ENCODE measurements around the gene CACNA2D2.
A peak's percentile ranks its signal among the peaks of the same experiment; 100 is the strongest.

CACNA2D2 gene

DNA sequence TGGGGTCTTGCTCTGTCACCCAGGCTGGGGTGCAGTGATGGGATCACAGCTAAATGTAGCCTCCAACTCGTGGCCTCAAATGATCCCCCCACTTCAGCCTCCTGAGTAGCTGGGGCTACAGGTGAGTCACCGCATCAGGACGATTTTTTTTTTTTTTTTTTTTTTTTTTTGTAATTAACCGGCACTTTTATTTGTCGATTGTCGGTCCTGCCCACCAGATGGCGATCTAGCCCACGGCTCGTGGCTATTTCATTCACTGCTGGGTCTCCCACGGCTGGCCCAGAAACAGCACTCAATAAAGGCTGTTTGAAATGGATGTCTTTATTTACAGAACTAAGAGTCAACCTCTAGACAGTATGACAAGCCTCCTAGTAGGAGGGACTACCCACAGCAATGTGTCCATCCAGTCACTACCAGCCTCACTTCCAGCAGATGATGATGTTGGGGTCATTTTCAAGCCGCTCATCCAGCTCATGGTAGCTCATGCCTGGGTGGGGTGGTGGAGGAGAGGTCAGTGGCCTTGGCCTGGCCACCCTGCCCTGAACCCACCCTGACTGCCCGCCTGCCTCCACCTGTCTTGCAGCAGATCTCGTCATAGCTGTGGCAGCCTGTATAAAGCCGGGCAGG is 156.1 kb downstream of the CACNA2D2 start:
- DNase-seq (ENCODE audit: low read depth, low spot score) = peak; percentile 57

GRCh38 chr3:50345586-50346234 is 157.7 kb downstream of the CACNA2D2 start, which contains the start of gene ZMYND10:
Gene ZMYND10, minus strand, starts transcription at chr3:50345732. Its CDS starts 153 bp downstream, at chr3:50345579.
- peak; percentile 43 for DNase-seq (ENCODE audit: low read depth, low spot score)

DNA sequence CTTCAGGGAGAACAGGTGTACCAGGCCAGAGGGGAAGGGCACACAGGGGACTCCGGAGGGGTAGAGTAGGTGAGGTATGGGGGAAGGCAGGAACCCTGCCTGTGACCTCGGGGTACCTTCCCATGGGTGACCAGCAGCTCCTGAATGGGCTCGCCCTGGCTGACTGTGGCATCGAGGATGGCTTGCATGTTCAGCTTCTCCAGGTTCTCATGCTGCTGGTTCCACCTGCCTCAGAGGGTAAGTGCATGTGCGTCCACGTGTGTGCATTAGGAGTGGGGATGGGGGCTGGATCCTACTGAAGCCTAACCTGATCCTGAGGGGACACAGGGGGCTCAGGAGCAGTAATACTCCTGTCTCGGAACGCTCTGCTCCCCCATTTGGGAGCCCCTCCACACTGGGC is 158.4 kb downstream of the CACNA2D2 start:
- DNase-seq (ENCODE audit: low read depth, low spot score) = no peak

- DNase-seq (ENCODE audit: low read depth, low spot score) = no peak
Measured at GRCh38 chr3:50342813-50343633, 160.4 kb downstream of the CACNA2D2 start.

DNA sequence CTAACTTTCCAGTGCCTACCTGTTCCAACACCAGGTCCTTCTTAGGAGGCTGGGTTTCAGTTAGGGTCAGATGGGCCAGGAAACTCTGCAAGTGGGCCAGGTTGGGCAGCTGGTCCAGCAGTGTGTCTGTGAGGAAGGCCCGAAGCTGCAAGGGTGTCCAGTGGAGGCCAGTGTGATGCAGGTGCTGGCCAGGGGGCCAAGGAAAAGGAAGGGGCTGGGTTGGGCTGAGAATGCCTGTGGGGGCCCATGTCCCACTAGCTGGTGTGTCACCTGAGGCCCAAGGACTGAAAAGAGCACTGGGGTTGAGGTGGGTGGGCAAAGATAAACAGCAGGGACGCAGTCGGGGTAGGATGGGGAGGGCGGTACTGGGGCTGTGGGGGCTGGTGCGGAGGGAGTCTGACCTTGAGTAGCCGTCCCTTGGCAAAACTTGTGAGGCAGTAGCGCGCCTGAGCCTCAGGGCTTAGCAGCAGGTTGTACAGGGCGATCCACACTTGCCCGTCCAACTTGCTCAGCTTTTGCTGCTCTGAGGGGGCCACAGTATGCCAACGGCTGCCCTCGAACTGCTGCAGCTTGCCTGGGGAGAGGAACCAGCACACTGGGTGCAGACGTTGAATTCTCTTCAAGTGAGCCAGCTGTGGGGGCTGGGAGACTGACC is 161.3 kb downstream of the CACNA2D2 start:
- no peak for DNase-seq (ENCODE audit: low read depth, low spot score)

GRCh38 chr3:50341537-50341936 is 161.9 kb downstream of the CACNA2D2 start:
- DNase-seq (ENCODE audit: low read depth, low spot score) = no peak

- DNase-seq (ENCODE audit: low read depth, low spot score) = no peak
Measured at GRCh38 chr3:50340448-50341329, 162.7 kb downstream of the CACNA2D2 start, which contains the start of gene RASSF1. Gene RASSF1, minus strand, starts transcription at chr3:50340836. Its CDS starts 31 bp downstream, at chr3:50340805.

- no peak for DNase-seq (ENCODE audit: low read depth, low spot score)
Measured at GRCh38 chr3:50340147-50340447, 163.3 kb downstream of the CACNA2D2 start.

- no peak for DNase-seq (ENCODE audit: low read depth, low spot score)
Measured at GRCh38 chr3:50339485-50340146, 163.8 kb downstream of the CACNA2D2 start.

DNA sequence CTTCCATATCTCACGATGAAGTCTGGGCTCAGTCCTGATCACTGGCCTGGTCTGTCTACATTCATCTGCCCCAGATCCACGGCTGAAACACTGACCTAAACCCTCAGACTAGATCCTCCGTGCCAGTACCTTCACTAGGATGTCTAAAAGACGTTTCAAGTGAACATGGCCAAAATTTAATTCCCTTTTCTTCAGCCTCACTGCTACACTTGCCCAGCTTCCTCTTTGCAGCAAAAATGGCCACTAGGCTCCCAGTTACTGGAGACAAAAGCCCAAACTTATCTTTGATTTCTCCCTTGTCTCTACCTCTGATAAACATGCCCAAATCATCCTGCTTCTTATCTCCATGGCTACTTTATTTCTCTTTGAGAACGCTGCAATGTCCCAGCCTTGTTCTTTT is 164.5 kb downstream of the CACNA2D2 start:
- DNase-seq (ENCODE audit: low read depth, low spot score) = no peak

- DNase-seq (ENCODE audit: low read depth, low spot score) = peak; percentile 86
Measured at GRCh38 chr3:50337175-50337861, 166.1 kb downstream of the CACNA2D2 start.

GRCh38 chr3:50336452-50337174 is 166.8 kb downstream of the CACNA2D2 start:
- no peak for DNase-seq (ENCODE audit: low read depth, low spot score)

- DNase-seq (ENCODE audit: low read depth, low spot score) = no peak
Measured at GRCh38 chr3:50334339-50335075, 168.9 kb downstream of the CACNA2D2 start.

GRCh38 chr3:50333744-50334328 is 169.6 kb downstream of the CACNA2D2 start:
- no peak for DNase-seq (ENCODE audit: low read depth, low spot score)

DNA sequence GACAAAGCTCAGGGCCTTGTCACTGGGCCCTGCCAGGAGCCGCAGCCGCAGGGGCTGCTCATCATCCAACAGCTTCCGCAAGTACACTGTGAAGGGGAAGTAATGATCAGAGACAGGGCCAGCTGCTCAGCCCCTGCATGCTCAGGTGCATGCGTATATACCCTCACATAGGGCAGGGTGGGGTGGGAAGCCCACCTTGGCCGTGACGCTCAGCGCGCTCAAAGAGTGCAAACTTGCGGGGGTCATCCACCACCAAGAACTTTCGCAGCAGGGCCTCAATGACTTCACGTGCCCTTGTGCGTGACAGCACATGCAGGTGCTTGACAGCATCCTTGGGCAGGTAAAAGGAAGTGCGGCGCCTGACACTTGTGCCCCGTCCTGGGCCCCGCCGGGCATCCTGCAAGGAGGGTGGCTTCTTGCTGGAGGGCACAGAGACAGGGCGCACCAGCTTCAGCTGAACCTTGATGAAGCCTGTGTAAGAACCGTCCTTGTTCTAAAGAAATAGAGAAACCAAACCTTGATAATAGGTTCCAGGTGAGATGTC is 172.0 kb downstream of the CACNA2D2 start:
- no peak for DNase-seq (ENCODE audit: low read depth, low spot score)

- no peak for DNase-seq (ENCODE audit: low read depth, low spot score)
Measured at GRCh38 chr3:50330330-50330729, 173.1 kb downstream of the CACNA2D2 start.

DNA sequence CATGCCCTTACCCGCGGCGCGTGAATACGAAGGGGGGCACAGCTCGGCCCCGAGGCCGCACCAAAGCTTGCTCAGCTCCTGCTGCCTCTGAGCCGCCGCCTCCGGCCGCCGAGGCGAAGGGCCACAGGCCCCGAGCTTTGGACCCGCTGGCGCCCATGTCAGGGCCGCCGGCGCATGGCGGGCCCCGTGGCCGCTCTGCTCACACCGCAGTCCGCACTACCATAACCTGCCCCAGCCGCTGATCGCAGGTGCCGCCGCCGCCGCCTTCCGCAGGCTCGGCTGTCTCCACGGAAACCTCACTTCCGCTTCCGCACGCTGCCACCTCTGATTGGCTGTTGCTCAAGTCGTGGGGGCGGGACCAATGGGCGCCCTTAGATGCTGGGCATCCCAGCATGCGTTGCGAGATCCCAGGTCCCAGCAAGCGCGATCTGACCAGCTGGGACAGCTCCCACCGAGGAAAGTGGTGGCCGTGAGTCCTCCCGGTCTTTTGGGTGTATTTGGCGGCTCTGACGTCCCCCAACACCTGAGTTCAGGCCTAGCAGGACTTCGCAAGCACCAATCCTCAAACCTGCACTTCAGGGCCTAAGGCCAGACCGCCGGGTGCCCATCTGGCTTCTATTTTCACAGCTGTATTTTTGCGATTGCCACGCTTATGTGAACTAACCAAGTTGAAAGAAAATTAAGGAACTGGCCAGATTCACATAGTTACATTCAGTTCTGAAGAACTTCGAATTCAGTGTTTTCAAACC is 175.3 kb downstream of the CACNA2D2 start, which contains the start of gene TUSC2:
TSS of gene TUSC2 (minus strand) at position 281 of the 749 bp plus-strand sequence. CDS start at position 157, 124 bp downstream.
- peak; percentile 89 for DNase-seq (ENCODE audit: low read depth, low spot score)

Data from activated CD4-positive, CD25-positive, alpha-beta regulatory T cell treated with anti-CD3 and anti-CD28 coated beads, Interleukin-2, amount 50 U/mL, for 16 hours (primary cell).